GM18507 (cell line): Measurements from ENCODE around the gene ITPK1.

Experiments
- DNase-seq: peaks from one replicate; pipeline ENCODE4 v3.0.0; 2011; ENCODE audit warnings: low read depth; ENCODE audit not compliant: insufficient read length; ENCODE audit errors: extremely low spot score
- FAIRE-seq: peaks from 2 replicates; lab custom pipeline; 2011; peaks lifted over from hg19 to GRCh38; lab: Jason Lieb, UNC

ITPK1 gene

GRCh38 chr14:92964124-92965109 lies 151.3 kb downstream of the ITPK1 start:
- FAIRE-seq: no peak
- no peak for DNase-seq

DNA sequence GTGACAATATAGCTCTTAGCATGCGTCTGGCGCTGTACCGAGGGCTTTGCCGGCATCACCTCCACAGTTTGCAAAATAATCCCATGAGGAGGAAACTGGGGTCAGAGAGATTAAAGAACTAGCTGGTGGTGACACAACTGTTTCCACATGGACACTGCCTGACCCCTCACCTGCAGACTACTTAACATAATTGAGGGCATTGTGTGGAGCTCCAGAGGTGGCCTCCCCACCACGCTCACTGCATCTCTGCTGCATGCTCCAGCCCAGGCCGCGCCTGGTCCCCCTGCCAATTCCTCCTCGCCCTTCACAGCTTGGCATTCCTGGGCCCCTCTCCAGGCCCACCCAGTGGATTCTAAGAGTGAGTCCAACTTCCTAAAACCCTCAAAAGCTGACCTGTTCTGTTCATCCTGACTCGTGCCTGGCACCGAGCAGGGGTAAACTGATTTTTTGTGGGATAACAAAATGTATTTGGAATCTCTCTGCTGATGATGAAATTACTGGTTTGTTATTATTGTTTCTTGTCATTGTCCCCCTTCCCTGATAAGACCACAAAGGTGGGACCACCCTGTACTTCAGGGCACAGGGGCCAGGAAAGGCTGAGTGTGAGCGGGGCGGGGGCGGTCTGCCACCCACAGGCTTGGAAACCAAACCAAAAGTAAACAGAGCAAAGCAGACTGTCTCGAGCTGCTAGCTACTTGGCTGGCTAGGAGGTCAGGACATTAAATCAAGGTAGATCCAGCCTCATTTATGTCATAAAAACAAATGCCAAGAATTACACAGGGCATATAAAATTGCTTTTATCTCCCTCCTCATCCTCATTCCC lies 152.2 kb downstream of the ITPK1 start:
- DNase-seq (no peak), FAIRE-seq (no peak)

DNA sequence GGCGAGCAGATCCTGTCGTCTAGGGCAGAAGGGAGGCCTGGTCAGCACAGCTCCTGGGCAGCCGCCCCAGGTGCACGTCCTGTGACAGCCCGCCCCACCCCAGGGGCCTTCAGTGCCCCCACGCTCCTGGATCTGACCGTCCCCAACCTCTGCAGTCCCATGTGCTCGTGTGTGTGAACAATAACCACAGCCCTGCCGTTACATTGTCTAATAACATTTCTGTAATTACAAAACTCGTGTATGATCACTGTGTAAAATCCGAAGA lies 153.0 kb downstream of the ITPK1 start:
- DNase-seq (no peak), FAIRE-seq (no peak)

- FAIRE-seq: no peak
- no peak for DNase-seq
Measured at GRCh38 chr14:92962031-92962830, 153.5 kb downstream of the ITPK1 start.

DNA sequence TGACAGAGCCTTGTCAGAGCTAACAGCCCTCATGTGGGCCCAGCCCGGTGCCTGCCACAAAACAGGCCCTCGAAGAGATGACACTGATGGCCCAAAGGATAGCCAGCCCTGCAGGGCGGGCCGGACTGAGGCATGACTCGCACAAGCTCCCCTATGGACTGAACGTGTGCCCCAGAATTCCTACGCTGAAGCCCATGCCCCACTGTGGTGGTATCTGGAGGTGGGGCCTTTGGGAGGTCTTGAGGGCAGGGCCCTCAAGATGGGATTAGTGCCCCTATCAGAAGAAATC lies 154.2 kb downstream of the ITPK1 start:
- FAIRE-seq (no peak), DNase-seq (no peak)

DNA sequence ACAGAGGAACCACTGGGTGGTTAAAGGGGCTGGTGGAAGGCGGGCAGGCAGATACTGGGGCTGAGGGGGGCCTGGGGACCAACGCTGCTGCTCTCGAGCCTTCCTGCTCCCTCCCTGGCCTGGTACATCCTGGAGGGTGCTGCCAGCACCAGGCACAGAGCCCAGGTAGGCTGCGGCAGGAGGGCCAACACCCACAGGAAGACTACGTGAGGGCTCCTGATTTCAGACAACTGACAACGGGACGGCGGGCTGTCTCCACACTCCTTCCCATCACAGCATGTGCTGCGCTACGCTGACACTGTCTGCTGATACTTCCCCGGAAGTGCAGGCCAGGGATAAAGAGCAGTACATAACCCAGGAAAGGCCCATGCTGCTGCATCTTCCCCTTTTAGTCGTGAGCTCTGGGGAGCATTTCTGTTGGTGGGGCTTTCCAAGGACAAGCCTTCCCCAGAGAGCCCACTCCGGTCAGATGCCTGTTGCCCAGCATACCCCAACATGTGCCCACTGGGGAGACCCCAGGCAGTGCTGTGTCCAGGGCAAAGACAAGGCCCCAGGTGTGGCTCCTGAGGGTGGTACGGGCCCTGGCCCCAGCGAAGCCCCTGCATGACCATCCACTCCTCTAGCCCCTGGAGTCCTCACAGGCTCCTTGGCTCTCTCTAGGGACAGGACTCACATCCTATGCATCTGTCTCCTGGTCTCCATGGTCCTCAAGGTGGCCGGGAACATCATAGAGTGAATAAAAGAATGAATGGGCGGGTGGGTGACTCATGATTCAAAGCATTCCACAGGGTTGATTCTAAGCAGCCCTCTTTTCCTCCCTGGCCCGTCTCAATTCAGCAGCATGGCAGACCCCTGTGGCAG lies 154.8 kb downstream of the ITPK1 start:
- no peak for FAIRE-seq
- no peak for DNase-seq

- no peak for DNase-seq
- FAIRE-seq: no peak
Measured at GRCh38 chr14:92959761-92960680, 155.7 kb downstream of the ITPK1 start.

DNA sequence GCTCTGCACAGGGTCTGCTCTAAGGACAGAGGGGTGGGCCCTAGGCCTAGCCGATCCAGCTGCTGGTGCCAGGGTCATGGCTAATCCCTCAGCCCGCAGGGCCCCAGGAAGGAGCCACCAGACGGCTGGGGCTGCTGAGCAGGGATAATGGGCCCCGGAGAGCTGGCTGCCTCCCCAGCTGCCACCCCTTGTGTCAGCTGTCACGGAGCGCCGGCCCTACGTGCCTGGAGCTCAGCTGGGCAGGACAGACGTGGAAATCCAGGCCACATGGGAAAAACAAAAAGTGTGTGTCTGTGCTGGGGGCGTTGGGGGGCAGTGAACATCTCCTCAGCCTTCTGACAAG lies 156.6 kb downstream of the ITPK1 start:
- DNase-seq: no peak
- FAIRE-seq: no peak

GRCh38 chr14:92958373-92959188 lies 157.1 kb downstream of the ITPK1 start:
- FAIRE-seq (no peak), DNase-seq (no peak)

DNA sequence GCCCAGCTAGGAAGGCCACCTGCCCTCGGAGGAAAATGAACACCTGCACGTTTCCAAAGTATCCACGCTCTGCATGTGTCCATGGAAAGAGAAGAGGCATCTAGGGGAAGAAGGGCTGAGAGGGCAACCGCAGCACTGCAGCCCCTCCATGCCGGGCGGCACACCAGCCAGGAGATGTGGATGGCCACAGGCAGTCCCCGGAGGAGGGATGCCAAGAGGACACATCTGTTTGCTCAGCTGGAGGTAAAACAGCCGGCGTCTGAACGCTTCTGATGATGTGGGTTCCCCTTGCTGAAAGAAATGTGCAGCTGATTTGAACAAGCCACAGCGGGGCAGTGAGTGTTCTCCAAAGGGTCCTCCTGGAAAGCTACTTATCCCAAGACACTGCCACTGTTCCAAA lies 158.8 kb downstream of the ITPK1 start:
- DNase-seq: no peak

DNA sequence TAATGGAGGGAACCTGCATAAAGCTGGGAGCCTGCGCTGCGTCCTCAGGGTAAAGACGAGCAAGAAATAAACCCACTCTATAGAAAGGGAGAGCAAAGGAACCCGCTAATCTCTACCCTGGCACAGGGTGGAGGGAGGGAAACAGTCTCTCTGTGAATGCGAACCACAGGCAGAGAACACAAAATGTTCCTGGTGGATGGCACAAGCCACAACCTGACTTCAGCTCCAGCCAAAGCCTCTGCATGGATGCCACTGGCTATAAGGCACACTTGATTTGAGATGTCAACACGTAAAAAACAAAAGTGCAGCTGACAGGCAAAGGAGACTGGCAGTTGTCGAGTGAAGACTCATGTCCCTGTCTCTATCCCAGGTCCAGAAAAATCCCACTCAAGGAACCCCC lies 160.3 kb downstream of the ITPK1 start:
- no peak for FAIRE-seq
- no peak for DNase-seq

More for the DNA sequence above, 158.8 kb downstream of the ITPK1 start:
- FAIRE-seq: no peak

GRCh38 chr14:92954933-92955332 lies 160.8 kb downstream of the ITPK1 start:
- FAIRE-seq (no peak), DNase-seq (no peak)

DNA sequence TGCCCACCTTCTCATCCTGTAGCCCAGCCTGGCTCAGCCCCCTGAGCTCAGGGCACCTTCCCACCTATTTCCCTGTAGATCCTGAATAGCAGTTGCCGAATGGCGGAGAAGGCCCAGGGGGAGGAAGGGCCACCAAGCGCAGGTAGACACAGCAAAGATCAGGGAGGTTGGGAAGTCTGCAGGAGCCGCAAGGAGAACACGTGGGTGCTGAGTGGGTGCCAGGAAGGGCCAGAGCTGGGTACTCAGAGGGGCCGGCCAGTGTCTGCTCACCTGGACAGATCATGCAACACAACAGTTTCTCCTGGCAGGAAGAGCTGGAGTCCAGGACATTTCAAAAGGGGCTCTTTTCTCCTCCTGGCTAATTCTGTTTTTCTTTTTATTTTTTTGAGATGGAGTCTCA lies 162.2 kb downstream of the ITPK1 start:
- no peak for FAIRE-seq
- no peak for DNase-seq

DNA sequence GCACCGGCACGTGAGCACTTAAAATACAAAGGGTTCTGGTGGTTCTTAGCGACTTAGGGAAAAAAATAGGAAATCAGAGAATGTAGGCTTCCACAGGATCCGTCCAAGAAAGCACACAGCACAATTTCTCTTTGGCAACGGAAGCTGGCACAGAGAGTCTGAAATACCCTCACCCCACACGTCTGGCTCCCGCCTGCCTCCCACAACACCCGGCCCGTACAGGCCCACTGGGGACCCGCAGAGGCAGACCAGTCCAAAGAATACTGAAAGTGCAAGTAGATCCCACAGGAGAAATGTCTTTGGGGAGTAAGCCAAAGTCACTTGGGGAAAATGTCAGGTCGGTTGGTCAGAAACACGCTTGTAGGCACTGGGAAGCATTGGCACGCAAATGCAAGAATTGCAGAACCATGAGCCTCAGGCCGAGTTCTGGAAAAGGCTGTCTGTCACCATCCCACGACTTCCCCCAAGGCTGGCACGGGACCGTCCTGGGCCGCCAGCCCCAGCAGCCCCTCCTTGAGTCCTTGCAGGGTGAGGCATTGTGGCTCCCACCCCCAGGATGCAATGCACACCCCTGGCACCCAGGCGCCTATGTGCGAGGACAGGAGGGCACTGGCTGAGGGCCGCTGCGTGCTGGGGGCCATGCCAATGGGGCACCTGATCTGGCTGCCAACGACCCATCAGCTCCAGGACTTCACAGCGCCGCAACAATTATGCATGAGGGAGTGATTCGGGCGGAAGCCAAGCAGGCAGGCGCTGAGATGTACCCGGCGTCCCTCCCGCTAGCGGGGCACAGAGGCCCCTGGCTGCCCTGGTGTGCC lies 163.0 kb downstream of the ITPK1 start:
- DNase-seq (no peak), FAIRE-seq (no peak)

DNA sequence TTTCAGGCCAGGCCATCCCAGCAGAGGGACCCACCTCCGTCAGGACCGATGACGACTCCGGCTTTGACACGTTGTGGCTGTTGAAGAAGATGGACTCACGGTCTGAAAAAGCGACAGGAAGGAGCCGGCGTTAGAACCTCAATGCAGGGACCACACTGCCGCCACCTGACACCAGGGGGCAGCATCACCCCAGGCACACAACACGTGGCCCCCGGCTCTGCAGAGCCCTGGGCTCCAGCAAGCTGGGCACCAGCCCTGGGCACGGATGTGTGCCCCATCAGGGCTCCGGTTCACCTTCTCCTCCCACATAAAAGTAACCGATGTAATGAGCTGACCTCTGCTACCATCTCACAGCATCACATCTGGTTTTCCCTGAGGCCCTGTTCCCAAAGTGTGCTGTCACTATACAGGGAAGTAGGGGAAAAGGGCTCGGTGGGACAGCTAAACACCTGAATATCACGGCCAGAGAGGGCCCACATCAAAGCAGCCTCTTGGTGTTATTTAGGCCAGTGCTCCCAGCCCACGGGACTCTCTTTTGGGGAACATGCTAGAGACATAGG lies 163.7 kb downstream of the ITPK1 start:
- FAIRE-seq: peak; percentile 91
- peak; percentile 88 for DNase-seq

- DNase-seq (no peak), FAIRE-seq (no peak)
Measured at GRCh38 chr14:92951261-92951660, 164.5 kb downstream of the ITPK1 start.

GRCh38 chr14:92950773-92951172 lies 165.0 kb downstream of the ITPK1 start:
- DNase-seq: no peak
- no peak for FAIRE-seq
